Measurements from ENCODE around the gene TALDO1. TPM values are rescaled to one million over a fixed set of nuclear protein-coding genes. Genes with fewer than 3 reads are reported as not detected.

TALDO1 gene
- 182 TPM for polyA plus RNA-seq (2013, experiment 1 of 2)
- polyA plus RNA-seq (2013, experiment 2 of 2), result 176 TPM

DNA sequence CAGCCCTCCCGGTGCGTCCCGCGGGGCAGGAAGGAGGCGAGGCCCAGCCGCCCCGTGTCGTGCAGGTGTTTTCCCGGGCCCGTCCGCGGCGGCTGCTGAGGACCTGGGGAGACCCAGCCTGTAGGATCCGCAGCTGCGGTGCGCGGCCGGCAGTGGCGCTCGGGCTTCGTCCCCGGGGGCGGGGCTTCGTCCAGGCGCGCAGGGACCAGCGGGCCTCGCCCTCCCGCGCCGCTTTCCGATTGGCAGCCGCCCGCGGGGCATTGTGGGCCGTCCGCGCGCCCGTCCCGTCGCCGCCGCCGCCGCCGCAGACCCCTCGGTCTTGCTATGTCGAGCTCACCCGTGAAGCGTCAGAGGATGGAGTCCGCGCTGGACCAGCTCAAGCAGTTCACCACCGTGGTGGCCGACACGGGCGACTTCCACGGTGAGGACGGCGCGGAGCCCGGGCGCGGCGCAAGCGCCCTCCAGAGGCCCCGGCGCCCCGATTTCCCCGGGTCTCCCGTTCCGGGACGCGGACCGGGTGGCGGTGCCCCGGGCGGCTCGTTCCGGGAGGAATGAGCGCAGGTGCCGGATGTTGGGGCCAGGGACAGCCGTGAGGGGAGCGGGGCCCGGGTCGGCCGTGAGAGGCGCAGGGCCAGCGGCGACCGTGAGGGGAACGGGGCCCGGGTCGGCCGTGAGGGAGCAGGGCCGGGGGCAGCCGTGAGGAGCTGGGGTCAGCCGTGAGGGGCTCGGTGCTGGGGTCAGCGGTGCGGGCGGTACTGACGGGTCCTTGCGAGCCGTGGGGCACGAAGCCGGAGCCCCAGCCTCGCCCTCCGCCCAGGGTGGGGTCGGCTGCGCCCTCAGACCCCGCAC is at the start of gene TALDO1:
TALDO1 (plus strand) TSS at position 307 of the 849 bp plus-strand sequence; CDS start at position 325, 18 bp downstream.
- no peaks in the 10 kb centered on the region for H3K27me3 ChIP-seq (ENCODE audit: insufficient read depth, low read length)
- peak within 1 kb of the TSS; percentile 93 for H3K27ac ChIP-seq (ENCODE audit: low read depth, low read length)
- H3K36me3 ChIP-seq (ENCODE audit: insufficient read depth, low read length), result peaks cover 2% of the 10 kb centered on the region; the same call in 1 of the 2 replicates
- peak within 1 kb of the TSS; percentile 80 for H3K9ac ChIP-seq (ENCODE audit: low read depth, low read length)
- H3K4me3 ChIP-seq (ENCODE audit: low read length), result peak within 1 kb of the TSS; percentile 80
- no peaks in the 10 kb centered on the region for H3K9me3 ChIP-seq (ENCODE audit: insufficient read depth, low read depth, low read length)
- WGBS, result under 1% methylated on average over 112 of the region's 112 CpGs
- peaks cover 17% of the 10 kb centered on the region; the same call in 1 of the 2 replicates for H3K4me1 ChIP-seq (ENCODE audit: insufficient read depth, low read length)

DNA sequence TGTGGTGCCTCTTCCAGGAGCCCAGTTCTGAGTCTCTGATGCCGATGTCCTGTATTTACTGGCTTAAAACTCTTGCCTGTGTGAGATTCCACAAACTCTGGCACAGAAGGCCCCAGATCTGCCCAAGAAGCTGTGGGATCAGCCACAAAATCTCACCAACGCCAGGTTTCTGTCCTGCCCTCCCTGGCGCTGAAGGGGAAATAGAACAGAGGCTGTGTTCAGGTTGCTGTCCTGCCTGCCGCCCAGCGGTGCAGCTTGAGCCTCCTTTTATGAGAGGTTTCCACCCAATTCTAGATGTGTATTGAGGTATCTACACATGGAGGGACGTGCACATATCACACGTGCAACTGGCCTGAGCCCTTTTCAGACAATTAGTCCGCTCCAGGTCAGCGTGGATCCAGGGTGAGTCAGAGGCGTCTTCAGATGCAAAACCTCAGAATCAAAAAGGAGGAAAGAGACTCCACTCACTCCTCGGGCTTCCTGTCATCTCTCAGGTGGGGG is 49.4 kb upstream of the TALDO1 start:
- no peaks in the 10 kb centered on the region for H3K27me3 ChIP-seq (ENCODE audit: insufficient read depth, low read length)
- H3K9ac ChIP-seq (ENCODE audit: low read depth, low read length), result peak overlapping the region; percentile 12; the same call in 1 of the 2 replicates
- no peak overlapping the region for H3K4me3 ChIP-seq (ENCODE audit: low read length)
- H3K9me3 ChIP-seq (ENCODE audit: insufficient read depth, low read depth, low read length), result no peaks in the 10 kb centered on the region
- peaks cover 25% of the 10 kb centered on the region for H3K4me1 ChIP-seq (ENCODE audit: insufficient read depth, low read length)
- peak overlapping the region; percentile 72 for H3K27ac ChIP-seq (ENCODE audit: low read depth, low read length)
- 57% methylated on average over 11 of the region's 11 CpGs for WGBS
- no peaks in the 10 kb centered on the region for H3K36me3 ChIP-seq (ENCODE audit: insufficient read depth, low read length)

DNA sequence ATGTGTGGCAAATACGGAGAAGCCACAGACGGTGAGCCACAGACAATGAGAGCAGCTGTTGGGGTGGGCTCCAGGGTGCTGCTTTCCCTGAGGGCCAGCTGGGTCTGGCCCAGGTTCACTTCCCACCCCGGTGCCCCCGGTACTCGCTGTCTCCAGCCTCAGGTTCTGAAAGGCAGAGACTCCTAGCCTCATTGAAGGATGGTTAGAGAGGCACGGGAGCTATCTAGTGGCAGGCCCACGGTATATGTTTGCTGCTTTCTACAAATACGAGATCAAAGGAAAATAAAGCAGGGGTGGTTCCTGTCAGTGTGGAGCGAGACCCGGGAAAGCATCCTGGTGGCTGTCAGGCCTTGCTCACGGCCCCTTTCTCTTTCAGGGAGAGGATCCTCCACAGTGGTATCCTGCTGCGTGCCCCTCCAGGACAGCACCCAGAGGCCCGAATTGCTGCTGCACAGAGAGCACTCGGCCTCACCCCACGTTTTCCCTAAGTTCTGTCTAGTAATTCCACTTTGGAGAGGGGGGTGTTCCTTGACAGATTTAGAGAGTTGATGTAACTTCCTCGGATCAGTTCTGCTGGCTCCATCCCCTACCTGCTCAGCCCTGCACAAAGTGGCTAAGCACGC is 48.7 kb upstream of the TALDO1 start:
- Histone ChIP-seq H3K9ac (ENCODE audit: low read depth, low read length) (no peak overlapping the region), H3K9me3 (ENCODE audit: insufficient read depth, low read depth, low read length) (no peaks in the 10 kb centered on the region), H3K27ac (ENCODE audit: low read depth, low read length) (no peak overlapping the region), H3K4me3 (ENCODE audit: low read length) (no peak overlapping the region), H3K36me3 (ENCODE audit: insufficient read depth, low read length) (no peaks in the 10 kb centered on the region), H3K4me1 (ENCODE audit: insufficient read depth, low read length) (peaks cover 18% of the 10 kb centered on the region), H3K27me3 (ENCODE audit: insufficient read depth, low read length) (no peaks in the 10 kb centered on the region)
- WGBS, result 72% methylated on average over 17 of the region's 17 CpGs

DNA sequence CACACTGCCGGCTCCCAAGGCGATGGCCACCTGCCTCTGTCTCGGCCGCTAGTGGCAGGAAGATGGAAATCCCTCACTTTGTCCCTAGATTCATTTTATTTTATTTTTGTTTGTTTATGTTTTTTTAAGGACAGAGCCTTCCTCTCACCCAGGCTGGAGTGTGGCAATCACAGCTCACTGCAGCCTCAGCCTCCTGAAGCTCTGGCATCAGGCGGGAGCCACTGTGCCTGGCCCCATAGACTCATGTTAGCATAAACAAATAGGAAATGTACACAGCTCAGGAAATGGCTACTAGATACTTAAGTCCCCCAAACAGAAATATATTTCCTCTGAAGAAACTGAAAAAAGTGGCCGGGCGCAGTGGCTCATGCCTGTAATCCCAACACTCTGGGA is 48.2 kb upstream of the TALDO1 start:
- no peak overlapping the region for H3K9ac ChIP-seq (ENCODE audit: low read depth, low read length)
- 87% methylated on average over 7 of the region's 7 CpGs for WGBS
- H3K27me3 ChIP-seq (ENCODE audit: insufficient read depth, low read length), result no peaks in the 10 kb centered on the region
- no peaks in the 10 kb centered on the region for H3K9me3 ChIP-seq (ENCODE audit: insufficient read depth, low read depth, low read length)
- peaks cover 17% of the 10 kb centered on the region for H3K4me1 ChIP-seq (ENCODE audit: insufficient read depth, low read length)
- H3K27ac ChIP-seq (ENCODE audit: low read depth, low read length), result no peak overlapping the region
- no peaks in the 10 kb centered on the region for H3K36me3 ChIP-seq (ENCODE audit: insufficient read depth, low read length)
- H3K4me3 ChIP-seq (ENCODE audit: low read length), result no peak overlapping the region

DNA sequence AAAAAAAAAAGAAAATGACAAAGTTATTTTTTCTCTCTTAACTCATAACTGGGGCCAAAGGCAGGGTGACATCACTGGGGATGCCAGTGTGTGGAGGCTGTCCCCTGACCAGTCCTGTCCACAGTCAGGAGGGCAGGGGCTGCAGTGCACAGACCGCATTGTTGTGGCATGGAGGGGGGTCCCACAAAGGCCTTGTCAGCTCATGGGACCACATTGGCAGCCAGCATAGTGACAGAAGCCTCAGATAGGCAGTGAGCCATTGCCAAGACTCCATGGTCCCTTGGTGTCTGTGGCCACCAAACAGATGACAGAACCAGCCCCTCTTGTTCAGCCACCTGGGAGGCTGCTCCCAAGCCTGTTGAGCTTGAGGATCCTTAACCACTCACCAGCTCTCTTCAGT is 47.5 kb upstream of the TALDO1 start:
- Histone ChIP-seq H3K27me3 (ENCODE audit: insufficient read depth, low read length) (no peaks in the 10 kb centered on the region), H3K4me3 (ENCODE audit: low read length) (no peak overlapping the region), H3K9me3 (ENCODE audit: insufficient read depth, low read depth, low read length) (no peaks in the 10 kb centered on the region), H3K9ac (ENCODE audit: low read depth, low read length) (no peak overlapping the region), H3K36me3 (ENCODE audit: insufficient read depth, low read length) (no peaks in the 10 kb centered on the region), H3K27ac (ENCODE audit: low read depth, low read length) (no peak overlapping the region), H3K4me1 (ENCODE audit: insufficient read depth, low read length) (peaks cover 17% of the 10 kb centered on the region)
- 95% methylated on average over 1 of the region's 1 CpG for WGBS

- Histone ChIP-seq H3K27ac (ENCODE audit: low read depth, low read length) (no peak overlapping the region), H3K4me1 (ENCODE audit: insufficient read depth, low read length) (peaks cover 21% of the 10 kb centered on the region), H3K9ac (ENCODE audit: low read depth, low read length) (no peak overlapping the region), H3K36me3 (ENCODE audit: insufficient read depth, low read length) (no peaks in the 10 kb centered on the region), H3K9me3 (ENCODE audit: insufficient read depth, low read depth, low read length) (no peaks in the 10 kb centered on the region), H3K27me3 (ENCODE audit: insufficient read depth, low read length) (peaks cover 8% of the 10 kb centered on the region), H3K4me3 (ENCODE audit: low read length) (no peak overlapping the region)
- 94% methylated on average over 22 of the region's 22 CpGs for WGBS
Measured at GRCh38 chr11:701741-702461, 45.4 kb upstream of the TALDO1 start.

GRCh38 chr11:702462-703461 is 44.5 kb upstream of the TALDO1 start:
- Histone ChIP-seq H3K4me1 (ENCODE audit: insufficient read depth, low read length) (peaks cover 22% of the 10 kb centered on the region), H3K9ac (ENCODE audit: low read depth, low read length) (no peak overlapping the region), H3K9me3 (ENCODE audit: insufficient read depth, low read depth, low read length) (no peaks in the 10 kb centered on the region), H3K36me3 (ENCODE audit: insufficient read depth, low read length) (no peaks in the 10 kb centered on the region), H3K27me3 (ENCODE audit: insufficient read depth, low read length) (peaks cover 8% of the 10 kb centered on the region), H3K27ac (ENCODE audit: low read depth, low read length) (no peak overlapping the region), H3K4me3 (ENCODE audit: low read length) (no peak overlapping the region)
- WGBS, result 91% methylated on average over 26 of the region's 26 CpGs

DNA sequence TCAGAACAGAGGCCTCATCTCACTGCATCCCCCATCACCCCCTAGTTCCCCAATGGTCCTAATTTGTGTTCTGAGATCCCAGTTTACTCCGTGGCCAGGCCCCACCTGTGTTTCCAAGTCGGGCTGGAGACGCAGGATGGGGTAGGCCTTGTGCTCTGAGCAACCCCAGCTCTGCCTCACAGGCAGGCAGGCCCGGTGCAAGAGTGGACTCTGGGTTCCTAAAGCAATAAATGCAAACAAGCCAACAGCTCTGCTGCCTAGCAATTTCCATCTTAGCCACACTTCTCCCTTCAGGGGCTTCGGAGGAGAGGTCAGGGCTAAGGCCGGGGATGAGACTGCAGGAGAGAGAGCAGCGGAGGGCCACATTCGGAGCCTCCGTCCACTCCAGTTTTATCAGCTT is 43.8 kb upstream of the TALDO1 start:
- H3K27ac ChIP-seq (ENCODE audit: low read depth, low read length), result no peak overlapping the region
- H3K9me3 ChIP-seq (ENCODE audit: insufficient read depth, low read depth, low read length), result no peaks in the 10 kb centered on the region
- WGBS, result 93% methylated on average over 9 of the region's 9 CpGs
- peaks cover 17% of the 10 kb centered on the region for H3K4me1 ChIP-seq (ENCODE audit: insufficient read depth, low read length)
- no peak overlapping the region for H3K9ac ChIP-seq (ENCODE audit: low read depth, low read length)
- no peak overlapping the region for H3K4me3 ChIP-seq (ENCODE audit: low read length)
- H3K36me3 ChIP-seq (ENCODE audit: insufficient read depth, low read length), result no peaks in the 10 kb centered on the region
- H3K27me3 ChIP-seq (ENCODE audit: insufficient read depth, low read length), result peaks cover 8% of the 10 kb centered on the region

DNA sequence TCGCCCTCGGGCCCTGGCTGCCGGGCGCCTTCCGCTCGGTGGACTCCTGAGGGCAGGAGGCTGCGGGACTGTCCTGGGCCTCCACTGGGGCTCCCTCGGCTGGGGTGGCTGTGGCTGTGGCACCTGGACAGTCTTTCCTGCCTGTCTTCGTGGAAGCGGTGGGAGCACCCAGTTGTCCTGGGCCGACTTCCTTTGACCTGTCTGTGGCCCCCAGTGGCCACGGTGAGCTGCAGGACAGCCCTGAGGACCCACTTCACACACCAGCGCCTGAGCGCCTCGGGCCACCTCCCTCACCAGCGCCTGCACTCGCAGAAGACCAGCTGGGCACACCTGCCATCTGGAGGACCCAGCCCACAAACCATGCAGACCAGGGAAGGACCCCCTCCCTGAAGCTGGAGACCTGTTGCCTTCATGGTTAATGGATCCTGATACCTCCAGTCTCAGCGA is 43.0 kb upstream of the TALDO1 start:
- no peaks in the 10 kb centered on the region for H3K9me3 ChIP-seq (ENCODE audit: insufficient read depth, low read depth, low read length)
- no peak overlapping the region for H3K27ac ChIP-seq (ENCODE audit: low read depth, low read length)
- 96% methylated on average over 18 of the region's 18 CpGs for WGBS
- no peaks in the 10 kb centered on the region for H3K36me3 ChIP-seq (ENCODE audit: insufficient read depth, low read length)
- H3K27me3 ChIP-seq (ENCODE audit: insufficient read depth, low read length), result peaks cover 8% of the 10 kb centered on the region
- no peak overlapping the region for H3K9ac ChIP-seq (ENCODE audit: low read depth, low read length)
- H3K4me3 ChIP-seq (ENCODE audit: low read length), result no peak overlapping the region
- peaks cover 14% of the 10 kb centered on the region for H3K4me1 ChIP-seq (ENCODE audit: insufficient read depth, low read length)
